WERI-Rb-1 (cell line): ENCODE results near the gene LGMN.

ENCODE experiments used
- DNase-seq: peaks from one replicate; pipeline ENCODE4 v3.0.0-alpha.2; 2020
- H3K27ac ChIP-seq: fragments of 250-450 bp; sonication (Bioruptor Pico); 2 replicates; pipeline ENCODE4 v1.5.1; 2020; ENCODE audit warnings: mild to moderate bottlenecking, moderate library complexity
- H3K27me3 ChIP-seq: fragments of 250-450 bp; sonication (Bioruptor Pico); 2 replicates; pipeline ENCODE4 v1.5.1; 2021; ENCODE audit warnings: mild to moderate bottlenecking, low read depth, moderate library complexity; ENCODE audit not compliant: insufficient read depth, severe bottlenecking
- H3K36me3 ChIP-seq: fragments of 250-450 bp; sonication (Bioruptor Pico); 2 replicates; pipeline ENCODE4 v1.5.1; 2020; ENCODE audit warnings: mild to moderate bottlenecking, moderate library complexity
- H3K4me3 ChIP-seq: 2 replicates; pipeline ENCODE4 v1.5.1; 2011; ENCODE audit warnings: low read depth, mild to moderate bottlenecking, control low read depth, low read length
- H3K9me3 ChIP-seq: fragments of 250-450 bp; sonication (Bioruptor Pico); 2 replicates; pipeline ENCODE4 v1.5.1; 2021; ENCODE audit warnings: mild to moderate bottlenecking, moderate library complexity; ENCODE audit not compliant: severe bottlenecking
- TF ChIP-seq, protein P1 (sequence below): IDR thresholded peaks from 2 replicates; pipeline ENCODE4 v1.5.1; 2011; ENCODE audit warnings: low read depth, mild to moderate bottlenecking, control low read depth, inconsistent platforms, low read length

Gene LGMN

DNA sequence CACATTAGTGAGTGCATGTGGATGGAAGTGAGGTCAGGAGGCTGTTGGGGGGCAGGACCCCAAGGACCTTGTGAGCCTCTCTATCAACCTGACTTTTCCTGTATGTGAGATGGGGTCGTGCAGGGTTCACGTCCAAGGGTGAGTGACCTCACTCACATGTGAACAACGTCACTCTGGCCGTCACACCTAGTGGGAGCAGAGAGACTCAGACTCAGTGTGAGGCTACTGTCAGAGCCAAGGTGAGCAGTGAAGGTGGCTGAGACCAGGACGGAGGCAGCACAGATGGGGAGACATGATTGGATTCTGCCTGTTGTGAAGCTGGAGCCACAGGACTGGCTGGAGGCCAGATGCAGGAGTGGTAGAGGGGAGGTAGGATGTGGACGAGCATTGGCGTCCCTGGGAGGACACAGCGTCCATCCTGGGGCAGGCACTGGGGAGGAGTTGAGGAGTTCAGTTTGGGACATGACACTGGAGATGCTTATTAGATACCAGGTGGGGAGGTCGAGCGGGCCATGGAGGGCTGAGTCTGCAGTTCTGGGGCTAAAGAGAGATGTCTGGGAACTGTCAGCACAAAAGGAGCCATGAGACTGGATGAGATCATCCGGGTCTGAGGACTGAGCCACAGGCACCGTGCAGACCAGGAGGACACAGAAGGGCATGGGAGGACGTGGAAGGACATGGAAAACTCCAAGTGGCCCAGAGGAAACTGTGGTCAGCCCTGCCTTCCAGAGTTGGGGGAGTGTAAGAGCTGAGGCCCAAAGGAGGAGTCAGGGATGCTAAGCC, 92.8 kb downstream of the LGMN start:
- TF ChIP-seq, protein P1, sequence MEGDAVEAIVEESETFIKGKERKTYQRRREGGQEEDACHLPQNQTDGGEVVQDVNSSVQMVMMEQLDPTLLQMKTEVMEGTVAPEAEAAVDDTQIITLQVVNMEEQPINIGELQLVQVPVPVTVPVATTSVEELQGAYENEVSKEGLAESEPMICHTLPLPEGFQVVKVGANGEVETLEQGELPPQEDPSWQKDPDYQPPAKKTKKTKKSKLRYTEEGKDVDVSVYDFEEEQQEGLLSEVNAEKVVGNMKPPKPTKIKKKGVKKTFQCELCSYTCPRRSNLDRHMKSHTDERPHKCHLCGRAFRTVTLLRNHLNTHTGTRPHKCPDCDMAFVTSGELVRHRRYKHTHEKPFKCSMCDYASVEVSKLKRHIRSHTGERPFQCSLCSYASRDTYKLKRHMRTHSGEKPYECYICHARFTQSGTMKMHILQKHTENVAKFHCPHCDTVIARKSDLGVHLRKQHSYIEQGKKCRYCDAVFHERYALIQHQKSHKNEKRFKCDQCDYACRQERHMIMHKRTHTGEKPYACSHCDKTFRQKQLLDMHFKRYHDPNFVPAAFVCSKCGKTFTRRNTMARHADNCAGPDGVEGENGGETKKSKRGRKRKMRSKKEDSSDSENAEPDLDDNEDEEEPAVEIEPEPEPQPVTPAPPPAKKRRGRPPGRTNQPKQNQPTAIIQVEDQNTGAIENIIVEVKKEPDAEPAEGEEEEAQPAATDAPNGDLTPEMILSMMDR: no peak
- H3K27me3 ChIP-seq: no peaks in the 10 kb centered on the region
- no peaks in the 10 kb centered on the region for H3K9me3 ChIP-seq
- no peak overlapping the region for H3K4me3 ChIP-seq
- no peak overlapping the region for H3K27ac ChIP-seq
- no peaks in the 10 kb centered on the region for H3K36me3 ChIP-seq
- DNase-seq: no peak

DNA sequence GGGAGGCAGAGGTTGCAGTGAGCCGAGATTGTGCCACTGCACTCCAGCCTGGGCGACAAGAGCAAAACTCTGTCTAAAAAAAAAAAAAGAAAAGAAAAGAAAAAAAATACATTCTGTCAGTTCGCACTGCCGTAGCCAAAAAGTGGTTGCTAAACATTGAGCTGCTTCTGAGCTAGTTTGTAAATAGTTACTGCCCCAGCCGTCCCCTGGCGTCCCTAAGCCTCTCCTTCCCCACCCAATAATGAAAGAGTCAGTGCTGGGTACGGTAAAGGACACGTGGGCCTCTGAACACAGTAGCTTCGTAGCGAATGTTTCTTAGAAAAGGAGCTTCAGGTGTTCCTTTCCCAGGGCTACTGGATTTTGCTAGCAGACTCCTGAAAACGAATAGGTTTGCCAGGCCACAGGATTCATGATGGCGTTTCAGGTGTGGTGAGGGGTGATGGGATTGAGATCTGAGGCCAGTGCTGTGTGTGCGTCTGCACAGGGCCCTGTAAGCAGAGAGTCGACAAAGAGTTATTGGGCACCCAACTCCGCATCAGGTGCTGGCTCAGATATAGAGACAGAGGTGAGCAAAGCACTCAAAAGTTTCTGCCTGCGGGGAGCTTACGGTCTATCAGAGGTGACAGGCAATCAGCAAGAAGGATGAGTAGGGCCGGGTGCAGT, 94.1 kb downstream of the LGMN start:
- Histone ChIP-seq H3K27ac (no peak overlapping the region), H3K36me3 (no peaks in the 10 kb centered on the region), H3K4me3 (no peak overlapping the region), H3K9me3 (no peaks in the 10 kb centered on the region), H3K27me3 (no peaks in the 10 kb centered on the region)
- TF ChIP-seq, protein P1: no peak
- DNase-seq: no peak
